ENCODE data around the gene LGMN. TPM values are rescaled to one million over a fixed set of nuclear protein-coding genes. Genes with fewer than 3 reads are reported as not detected.
"Not testable (repeated sequence)": the region's sequence is repeated elsewhere in the genome, so short reads cannot be mapped to it uniquely, and the experiment has no call there.

LGMN gene
- total RNA-seq, 4 donors from 2014 or later, result 161 to 193 (median 175) TPM

DNA sequence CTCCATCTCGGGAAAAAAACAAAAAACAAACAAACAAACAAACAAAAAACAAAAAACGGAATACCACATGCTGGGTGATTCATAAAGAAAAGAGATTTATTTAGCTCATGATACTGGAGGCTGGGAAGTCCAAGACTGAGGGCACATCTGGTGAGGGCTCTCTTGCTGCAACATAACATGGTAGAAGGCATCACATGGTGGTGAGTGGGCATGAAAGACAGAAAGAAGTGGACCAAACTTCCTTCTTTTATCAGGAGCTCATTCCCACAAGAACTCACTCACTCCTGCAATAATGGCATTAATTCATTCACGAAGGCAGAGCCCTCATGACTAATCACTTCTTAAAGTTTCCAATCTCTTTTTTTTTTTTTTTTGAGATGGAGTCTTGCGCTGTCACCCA, 8.0 kb upstream of the LGMN start:
- no peak for TF ChIP-seq CTCF (IDR thresholded peaks at IDR 0.05)
- no peak for ATAC-seq (ENCODE audit: low FRiP score)
- DNase-seq (ENCODE audit: low spot score), result no peak

- TF ChIP-seq CTCF (IDR thresholded peaks at IDR 0.05), result no peak
- DNase-seq (ENCODE audit: low spot score) (no peak), ATAC-seq (ENCODE audit: low FRiP score) (no peak)
These were observed 7.1 kb upstream of the LGMN start for GRCh38 chr14:92755495-92755894.

- ATAC-seq (ENCODE audit: low FRiP score), result no peak
- DNase-seq (ENCODE audit: low spot score), result no peak
- TF ChIP-seq CTCF (IDR thresholded peaks at IDR 0.05), result no peak
These were observed 6.5 kb upstream of the LGMN start for GRCh38 chr14:92754966-92755365.

DNA sequence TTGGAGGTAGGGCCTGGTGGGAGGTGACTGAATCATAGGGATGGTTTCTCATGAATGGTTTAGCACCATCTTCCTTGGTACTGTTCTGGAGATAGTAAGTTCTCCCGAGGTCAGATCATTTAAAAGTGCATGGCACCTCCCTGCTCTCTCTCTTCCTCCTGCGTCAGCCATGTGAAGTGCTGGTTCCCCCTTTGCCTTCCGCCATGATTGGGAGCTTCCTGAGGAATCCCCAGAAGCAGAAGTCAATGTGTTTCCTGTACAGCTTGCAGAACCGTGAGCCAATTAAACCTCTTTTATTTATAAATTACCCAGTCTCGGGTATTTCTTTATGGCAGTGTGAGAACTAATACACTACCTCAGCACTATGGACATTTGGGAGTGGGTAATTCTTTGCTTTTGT, 4.8 kb upstream of the LGMN start:
- ATAC-seq (ENCODE audit: low FRiP score) (no peak), DNase-seq (ENCODE audit: low spot score) (no peak)
- TF ChIP-seq CTCF (IDR thresholded peaks at IDR 0.05), result no peak

DNA sequence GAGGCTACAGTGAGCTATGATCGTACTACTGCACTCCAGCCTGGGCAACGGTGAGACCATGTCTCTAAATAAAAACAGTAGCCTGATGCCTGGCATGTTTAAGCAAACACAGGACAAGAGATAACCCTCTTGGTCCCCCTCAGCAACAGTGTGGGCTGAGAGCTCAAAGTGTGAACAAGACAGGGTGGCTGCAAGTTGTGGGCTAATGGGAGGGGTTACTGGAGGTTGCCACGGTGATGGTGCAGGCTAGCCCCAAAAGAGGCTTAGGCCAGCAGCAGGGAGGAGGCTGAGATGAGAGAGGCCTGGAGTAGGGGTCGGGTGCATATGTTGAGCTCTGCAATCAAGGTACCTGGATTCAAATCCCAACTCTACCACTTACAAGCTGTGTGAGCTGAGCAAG, 3.4 kb upstream of the LGMN start:
- no peak for TF ChIP-seq CTCF (IDR thresholded peaks at IDR 0.05)
- DNase-seq (ENCODE audit: low spot score) (no peak), ATAC-seq (ENCODE audit: low FRiP score) (no peak)

- TF ChIP-seq CTCF (IDR thresholded peaks at IDR 0.05), result no peak
- ATAC-seq (ENCODE audit: low FRiP score), result no peak
- no peak for DNase-seq (ENCODE audit: low spot score)
These were observed 2.6 kb upstream of the LGMN start for GRCh38 chr14:92750994-92751400.

- DNase-seq (ENCODE audit: low spot score); ATAC-seq (ENCODE audit: low FRiP score): not testable (repeated sequence)
These were observed 1.8 kb upstream of the LGMN start for GRCh38 chr14:92750222-92750728.
